NCI-H510A (cell line): ENCODE results near the gene ST3GAL3.

Source experiments
- DNase-seq: peaks from one replicate; lab custom pipeline; 2025; lab: John Stamatoyannopoulos, UW

Gene ST3GAL3

GRCh38 chr1:43879414-43879813 lies 172.1 kb downstream of the ST3GAL3 start:
- no peak for DNase-seq

DNA sequence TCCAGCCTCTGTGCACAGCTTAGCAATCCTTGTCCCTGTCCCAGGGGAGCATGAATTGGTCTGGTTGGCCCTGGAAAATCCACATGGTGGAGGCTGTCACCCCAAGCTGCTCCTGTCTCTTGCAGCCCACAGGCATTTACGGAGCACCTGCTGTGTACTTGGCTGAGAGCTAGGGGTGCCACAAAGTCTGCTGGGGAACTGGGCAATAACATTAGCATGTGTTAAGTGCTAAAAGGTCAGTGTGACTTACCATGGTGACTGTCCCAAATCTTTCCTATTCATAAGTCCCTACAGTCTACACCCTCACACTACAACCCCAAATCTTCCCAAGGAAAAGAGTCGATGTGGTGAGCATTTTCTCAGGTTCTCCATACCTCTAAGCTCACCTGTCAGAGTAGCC lies 172.7 kb downstream of the ST3GAL3 start:
- DNase-seq, result no peak

GRCh38 chr1:43880604-43881003 lies 173.3 kb downstream of the ST3GAL3 start:
- no peak for DNase-seq

DNA sequence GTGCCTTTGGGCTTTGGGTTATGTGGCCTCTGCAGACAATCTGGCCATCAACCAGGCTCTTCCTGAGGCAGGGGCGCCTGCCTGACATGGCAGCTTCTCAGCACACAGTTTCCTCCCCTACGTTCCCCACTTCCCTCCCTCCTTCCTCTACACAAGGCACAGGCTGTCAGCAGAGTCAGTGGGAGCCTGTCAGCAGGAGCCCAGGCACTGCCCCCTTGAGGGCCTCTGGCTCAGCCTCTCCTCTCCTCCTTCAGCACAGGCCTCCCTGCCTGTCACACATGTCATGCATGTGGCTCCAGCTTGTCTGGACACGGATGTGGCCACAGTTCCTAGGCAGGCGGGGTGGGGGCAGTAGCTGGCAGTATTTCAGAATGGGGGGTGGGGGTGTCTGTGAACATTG lies 174.1 kb downstream of the ST3GAL3 start:
- DNase-seq, result no peak

GRCh38 chr1:43882763-43883162 lies 175.4 kb downstream of the ST3GAL3 start:
- DNase-seq, result no peak

GRCh38 chr1:43883321-43883720 lies 176.0 kb downstream of the ST3GAL3 start:
- DNase-seq, result peak; percentile 73

DNA sequence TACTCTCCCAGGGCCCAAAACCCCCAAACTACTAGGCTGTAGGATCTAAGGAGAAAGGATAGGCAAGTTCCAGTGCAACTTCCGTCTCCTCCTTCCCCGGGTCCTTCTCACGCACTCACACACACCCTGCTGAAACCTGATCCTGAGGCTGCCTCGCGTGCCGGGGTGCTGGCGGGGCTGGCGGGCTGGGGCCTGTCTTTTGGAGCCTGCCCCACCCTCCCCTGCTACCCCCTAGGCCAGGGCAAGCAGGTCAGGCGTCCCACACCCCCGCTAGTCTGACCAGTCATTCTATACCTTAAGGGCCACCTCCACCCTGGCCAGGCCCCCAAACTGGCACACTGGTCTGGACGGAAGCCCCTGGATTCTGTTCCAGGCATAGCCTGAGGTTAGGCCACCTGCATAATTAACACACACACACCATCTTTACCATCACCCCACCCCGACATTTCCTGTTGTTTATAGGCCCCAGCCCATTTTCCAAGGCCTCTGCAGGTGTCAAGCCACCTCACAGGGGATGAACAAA lies 178.0 kb downstream of the ST3GAL3 start:
- DNase-seq, result peak; percentile 85

- peak; percentile 23 for DNase-seq
These were observed 180.4 kb downstream of the ST3GAL3 start for GRCh38 chr1:43887748-43888147.

- no peak for DNase-seq
These were observed 183.5 kb downstream of the ST3GAL3 start for GRCh38 chr1:43890815-43891214.

- no peak for DNase-seq
These were observed 185.7 kb downstream of the ST3GAL3 start for GRCh38 chr1:43893006-43893405.

- DNase-seq, result no peak
These were observed 191.6 kb downstream of the ST3GAL3 start for GRCh38 chr1:43898981-43899380.

DNA sequence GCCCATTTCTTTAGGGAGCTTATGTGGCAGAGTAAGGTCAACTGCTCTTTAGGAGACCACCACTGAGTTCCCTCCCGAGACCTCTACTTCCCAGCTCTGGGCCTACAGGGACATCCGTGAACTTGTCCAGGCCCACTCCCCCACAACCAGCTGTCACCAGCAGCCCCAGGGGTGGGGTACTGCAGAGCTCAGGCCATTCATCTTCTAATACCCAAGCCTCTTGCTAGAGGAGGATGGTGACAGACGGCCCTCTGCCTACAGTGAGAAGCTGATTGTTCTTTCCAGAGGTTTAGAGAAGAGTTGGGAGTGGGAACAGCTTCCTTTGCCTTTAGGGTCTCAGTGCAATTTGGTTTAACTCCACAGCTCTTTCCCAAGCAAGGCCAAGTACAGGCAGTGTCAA lies 193.1 kb downstream of the ST3GAL3 start:
- no peak for DNase-seq

DNA sequence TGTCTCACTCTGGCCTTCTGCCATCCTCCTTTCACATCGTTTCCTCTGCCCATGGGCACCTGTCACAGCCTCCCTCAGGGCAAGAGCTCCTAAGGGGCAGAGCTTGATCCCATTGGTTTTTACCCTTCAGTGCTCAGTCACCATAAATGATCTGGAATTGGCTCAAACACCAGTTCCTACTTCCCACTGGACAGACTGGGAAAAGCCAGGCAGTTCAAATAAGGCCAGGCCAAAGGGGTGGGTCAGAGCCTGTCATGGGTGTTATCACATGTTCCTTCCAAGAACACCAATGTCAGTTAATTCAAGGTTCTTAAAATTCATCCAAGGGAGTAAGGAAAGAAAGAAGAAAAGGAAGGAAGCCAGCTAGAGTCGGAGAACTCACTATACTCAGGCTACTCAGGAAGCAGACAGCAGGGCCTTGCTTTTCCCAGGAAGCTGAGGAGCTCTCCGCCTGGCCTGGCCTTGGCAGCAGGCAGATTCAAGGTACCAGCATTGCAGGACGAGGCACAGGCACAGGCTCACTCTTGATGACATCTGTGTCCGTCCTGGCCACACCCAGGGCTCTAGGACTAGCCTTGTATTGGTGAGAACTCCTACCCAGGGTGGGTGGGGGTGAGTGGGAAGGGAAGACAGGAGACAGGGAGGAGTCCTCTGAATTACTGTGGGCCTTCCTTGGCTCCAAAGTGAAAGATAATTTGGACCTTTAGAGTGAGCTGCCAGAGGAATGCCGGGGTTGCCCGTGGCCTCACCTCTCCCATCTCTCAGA lies 194.0 kb downstream of the ST3GAL3 start:
- no peak for DNase-seq

GRCh38 chr1:43902058-43902831 lies 194.9 kb downstream of the ST3GAL3 start:
- DNase-seq, result peak; percentile 70

DNA sequence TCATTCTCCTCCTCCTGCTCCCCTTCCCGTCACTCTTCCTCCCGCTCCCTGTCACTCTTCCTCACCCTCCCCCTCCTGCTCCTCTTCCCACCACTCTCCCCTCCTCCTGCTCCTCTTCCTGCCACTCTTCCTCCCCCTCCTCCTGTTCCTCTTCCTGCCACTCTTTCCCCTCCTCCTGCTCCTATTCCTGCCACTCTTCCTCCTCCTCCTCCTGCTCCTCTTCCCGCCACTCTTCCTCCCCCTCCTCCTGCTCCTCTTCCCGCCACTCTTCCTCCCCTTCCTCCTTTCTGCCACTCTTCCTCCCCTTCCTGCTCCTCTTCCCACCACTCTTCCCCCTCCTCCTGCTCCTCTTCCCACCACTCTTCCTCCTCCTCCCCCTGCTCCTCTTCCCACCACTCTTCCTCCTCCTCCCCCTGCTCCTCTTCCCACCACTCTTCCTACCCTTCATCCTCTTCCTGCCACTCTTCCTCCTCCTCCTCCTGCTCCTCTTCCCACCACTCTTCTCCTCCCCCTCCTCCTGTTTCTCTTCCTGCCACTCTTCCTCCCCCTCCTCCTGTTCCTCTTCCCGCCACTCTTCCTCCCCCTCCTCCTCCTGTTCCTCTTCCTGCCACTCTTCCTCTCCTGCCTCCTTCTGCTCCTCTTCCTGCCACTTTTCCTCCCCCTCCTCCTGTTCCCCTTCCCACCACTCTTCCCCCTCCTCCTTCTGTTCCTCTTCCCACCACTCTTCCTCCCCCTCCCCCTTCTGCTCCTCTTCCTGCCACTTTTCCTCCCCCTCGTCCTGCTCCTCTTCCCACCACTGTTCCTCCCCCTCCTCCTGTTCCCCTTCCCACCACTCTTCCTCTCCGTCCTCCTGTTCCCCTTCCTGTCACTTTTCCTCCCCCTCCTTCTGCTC lies 197.6 kb downstream of the ST3GAL3 start:
- DNase-seq, result no peak

GRCh38 chr1:43908226-43908625 lies 200.9 kb downstream of the ST3GAL3 start:
- no peak for DNase-seq

DNA sequence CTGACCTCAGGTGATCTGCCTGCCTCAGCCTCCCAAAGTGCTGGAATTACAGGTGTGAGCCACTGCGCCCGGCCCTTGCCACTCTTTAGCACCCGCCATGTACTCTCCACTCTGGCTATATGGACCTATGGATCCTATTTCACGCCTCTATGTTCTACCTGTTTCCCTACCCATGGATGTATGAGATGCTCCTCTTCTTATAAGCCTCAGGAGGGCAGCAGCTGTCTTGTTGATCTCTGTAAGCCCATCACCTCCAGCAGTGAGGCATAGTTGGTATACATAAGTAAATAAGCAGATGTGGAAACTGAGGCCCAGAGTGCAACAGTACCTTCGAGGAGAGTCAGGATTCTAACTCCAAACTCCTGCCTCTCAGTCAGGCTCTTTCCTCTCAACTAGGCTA lies 201.5 kb downstream of the ST3GAL3 start:
- no peak for DNase-seq

GRCh38 chr1:43910343-43910742 lies 203.0 kb downstream of the ST3GAL3 start:
- no peak for DNase-seq

- DNase-seq, result no peak
These were observed 205.3 kb downstream of the ST3GAL3 start for GRCh38 chr1:43912607-43913006.

DNA sequence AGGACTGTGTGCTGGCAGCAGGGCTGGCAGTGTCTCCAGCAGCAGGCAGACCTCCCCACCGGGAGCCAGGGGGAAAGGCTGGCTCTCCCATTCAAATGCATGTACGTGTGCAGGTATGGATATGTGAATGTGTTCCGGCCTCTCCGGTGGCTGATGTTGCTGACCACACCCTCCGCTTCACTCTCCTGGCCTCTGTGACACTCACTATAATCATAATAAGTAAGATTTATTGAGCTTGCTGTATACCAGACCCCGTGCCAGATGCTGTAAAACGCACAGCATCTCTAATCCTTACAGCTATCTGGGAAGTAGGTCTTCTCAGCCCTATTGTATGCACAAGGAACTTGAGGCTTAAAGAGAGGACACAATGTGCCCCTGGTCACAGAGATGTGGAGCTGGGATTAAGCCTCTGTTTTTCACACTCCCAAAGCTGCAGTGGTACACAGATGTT lies 205.7 kb downstream of the ST3GAL3 start:
- DNase-seq, result no peak

DNA sequence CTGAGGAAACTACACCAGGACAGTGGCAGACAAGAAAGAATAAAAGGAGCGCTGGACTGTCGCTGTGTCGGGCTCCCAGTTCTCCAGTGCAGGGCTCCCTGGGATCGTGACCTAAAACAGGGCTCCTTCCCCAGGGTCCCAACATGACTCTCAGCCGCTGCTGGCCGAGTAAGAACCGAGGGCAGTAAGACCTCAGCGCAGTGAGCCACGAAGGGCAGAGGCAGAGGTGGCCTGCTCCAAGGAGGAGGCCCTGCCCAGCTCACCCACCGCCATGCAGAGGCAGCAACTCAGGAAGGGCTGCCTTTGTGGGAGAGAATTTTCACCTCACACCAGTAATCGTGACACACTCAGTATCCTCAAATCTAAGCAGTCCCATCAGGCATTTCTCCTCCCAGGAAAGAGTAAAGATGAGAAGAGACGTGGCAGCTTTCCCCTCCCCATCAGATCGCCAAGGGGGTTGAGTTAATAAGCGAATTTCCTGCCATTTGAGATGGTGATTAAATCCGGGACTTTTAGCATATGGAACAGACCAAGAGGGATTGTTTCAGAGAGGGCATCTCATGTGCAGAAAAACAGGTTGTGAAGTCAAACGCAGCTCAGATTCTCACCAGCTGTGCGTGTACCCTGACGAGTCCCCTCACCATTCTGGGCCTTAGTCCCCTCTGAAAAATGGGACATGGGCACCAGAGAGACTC lies 206.5 kb downstream of the ST3GAL3 start:
- no peak for DNase-seq
